ENCODE measurements around the gene HSD17B4.
"Not testable (repeated sequence)": the region's sequence is repeated elsewhere in the genome, so short reads cannot be mapped to it uniquely, and the experiment has no call there.

The HSD17B4 gene

DNA sequence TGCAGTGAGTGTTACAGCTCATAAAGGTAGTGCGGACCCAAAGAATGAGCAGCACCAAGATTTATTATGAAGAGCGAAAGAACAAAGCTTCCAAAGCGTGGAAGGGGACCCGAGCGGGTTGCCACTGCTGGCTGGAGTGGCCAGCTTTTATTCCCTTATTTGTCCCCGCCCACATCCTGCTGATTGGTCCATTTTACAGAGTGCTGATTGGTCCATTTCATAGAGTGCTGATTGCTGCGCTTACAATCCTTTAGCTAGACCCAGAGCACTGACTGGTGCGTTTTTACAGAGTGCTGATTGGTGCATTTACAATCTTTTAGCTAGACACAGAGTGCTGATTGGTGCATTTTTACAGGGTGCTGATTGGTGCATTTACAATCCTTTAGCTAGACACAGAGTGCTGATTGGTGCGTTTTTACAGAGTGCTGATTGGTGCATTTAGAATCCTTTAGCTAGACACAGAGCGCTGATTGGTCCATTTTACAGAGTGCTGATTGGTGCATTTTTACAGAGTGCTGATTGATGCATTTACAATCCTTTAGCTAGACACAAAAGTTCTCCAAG lies 19.5 kb upstream of the HSD17B4 start:
- not testable (repeated sequence) for DNase-seq

DNA sequence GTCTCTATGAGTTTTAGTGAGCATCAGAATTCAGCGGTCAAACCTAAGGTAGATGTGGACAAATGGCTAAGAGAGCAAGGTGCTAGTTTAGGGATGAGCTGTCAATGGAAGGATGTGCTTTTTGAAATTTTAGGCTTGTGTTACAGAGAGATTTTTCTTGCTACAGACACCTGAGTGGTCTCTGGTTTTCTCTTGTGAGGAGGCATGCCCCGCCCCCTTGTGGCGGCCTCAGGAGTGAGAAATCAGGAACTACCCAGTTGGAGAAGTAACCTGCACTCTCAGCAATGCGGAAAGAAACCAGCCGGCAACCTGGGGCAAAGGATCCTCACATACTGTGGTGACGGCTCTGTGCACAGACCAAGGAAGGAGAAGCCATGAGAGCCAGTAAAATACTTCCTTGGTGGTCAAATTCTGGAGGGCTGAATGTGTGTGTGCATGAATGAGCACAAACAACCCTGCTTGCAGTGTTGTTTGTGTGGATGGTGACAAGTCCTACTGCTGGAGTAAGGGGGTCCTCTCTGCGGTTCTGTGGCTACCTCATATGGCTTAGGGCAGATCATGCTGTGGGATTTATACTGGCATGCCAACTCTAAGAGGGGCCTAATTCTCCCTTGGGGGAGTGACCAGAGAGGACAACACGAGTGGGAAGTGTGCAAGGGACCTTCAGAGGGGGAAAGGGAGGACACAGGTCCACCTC lies 16.7 kb upstream of the HSD17B4 start:
- DNase-seq, result no peak

DNA sequence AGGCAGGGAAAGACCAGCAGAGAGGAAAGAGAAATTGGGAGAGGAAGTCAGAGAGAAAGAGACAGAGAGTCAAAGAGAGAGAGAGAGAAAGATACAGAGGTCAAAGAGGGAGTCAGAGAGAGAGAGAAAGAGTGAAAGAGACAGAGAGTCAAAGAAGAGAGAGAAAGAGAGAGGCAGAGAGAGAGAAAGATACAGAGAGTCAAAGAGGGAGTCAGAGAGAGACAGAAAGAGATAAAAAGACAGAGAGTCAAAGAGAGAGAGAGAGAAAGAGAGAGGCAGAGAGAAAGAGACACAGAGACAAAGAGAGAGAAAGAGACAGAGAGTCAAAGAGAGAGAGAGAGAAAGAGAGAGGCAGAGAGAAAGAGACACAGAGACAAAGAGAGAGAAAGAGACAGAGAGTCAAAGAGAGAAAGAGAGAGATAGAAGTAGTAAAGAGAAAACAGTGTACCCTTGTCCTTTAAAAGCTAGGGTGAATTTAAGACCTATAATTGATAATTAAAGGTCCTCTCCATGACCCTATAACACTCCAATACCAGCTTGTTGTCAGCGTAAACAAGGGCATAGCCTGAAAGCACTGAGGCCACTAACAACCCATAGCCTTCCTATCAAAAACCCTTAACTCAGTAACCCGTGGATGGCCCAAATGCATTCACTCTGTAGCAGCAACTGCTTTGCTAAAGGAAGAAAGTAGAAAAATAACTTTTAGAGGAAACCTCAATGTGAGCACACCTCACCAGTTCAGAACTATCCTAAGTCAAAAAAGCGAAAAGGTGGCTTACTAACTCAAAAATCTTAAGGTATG lies 14.3 kb upstream of the HSD17B4 start:
- DNase-seq, result not testable (repeated sequence)

DNA sequence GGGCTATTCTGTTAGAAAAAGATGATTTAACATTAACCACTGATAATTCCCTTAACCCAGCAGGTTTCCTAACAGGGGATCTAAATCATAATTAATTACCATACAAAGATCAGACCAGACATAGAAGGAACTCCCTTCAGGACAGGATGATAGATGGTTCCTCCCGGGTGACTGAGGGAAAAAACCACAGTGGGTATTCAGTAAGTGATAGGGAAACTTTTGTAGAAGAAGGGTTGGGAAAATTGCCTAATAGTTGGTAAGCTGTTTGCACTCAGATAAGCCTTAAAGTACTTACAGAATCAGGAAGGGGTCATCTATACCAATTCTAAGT lies 13.7 kb upstream of the HSD17B4 start:
- DNase-seq, result not testable (repeated sequence)

DNA sequence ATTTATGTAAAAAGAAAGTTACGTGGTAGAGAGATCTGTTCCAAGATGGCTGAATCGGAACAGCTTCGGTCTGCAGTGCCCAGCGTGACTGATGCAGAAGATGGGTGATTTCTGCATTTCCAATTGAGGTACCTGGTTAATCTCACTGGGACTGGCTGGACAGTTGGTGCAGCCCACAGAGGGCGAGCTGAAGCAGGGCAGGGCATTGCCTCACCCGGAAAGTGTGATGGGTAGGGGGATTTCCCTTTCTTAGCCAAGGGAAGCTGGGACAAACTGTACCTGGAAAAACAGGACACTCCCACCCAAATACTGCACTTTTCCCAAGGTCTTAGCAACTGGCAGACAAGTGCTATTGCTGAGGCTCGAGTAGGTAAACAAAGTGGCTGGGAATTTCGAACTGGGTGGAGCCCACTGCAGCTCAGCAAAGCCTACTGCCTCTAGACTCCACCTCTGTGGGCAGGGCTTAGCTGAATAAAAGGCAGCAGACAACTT lies 13.1 kb upstream of the HSD17B4 start:
- no peak for DNase-seq

DNA sequence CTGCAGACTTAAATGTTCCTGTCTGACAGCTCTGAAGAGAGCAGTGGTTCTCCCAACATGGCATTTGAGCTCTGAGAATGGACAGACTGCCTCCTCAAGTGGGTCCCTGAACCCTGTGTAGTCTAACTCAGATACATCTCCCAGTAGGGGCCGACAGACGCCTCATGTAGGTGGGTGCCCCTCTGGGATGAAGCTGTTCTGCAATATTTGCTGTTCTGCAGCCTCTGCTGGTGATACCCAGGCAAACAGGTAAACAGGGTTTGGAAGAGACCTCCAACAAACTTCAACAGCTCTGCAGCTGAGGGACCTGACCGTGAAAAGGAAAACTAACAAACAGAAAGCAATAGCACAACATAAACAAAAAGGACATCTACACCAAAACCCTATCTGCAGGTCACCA lies 12.7 kb upstream of the HSD17B4 start:
- DNase-seq, result not testable (repeated sequence)

DNA sequence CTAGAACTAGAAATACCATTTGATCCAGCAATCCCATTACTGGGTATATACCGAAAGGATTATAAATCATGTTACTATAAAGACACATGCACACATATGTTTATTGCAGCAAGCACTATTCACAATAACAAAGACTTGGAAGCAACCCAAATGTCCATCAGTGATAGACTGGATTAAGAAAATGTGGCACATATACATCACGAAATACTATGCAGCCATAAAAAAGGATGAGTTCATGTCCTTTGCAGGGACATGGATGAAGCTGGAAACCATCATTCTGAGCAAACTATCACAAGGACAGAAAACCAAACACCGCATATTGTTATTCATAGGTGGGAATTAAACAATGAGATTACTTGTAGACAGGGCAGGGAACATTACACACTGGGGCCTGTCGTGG lies 7.7 kb upstream of the HSD17B4 start:
- DNase-seq, result not testable (repeated sequence)

DNA sequence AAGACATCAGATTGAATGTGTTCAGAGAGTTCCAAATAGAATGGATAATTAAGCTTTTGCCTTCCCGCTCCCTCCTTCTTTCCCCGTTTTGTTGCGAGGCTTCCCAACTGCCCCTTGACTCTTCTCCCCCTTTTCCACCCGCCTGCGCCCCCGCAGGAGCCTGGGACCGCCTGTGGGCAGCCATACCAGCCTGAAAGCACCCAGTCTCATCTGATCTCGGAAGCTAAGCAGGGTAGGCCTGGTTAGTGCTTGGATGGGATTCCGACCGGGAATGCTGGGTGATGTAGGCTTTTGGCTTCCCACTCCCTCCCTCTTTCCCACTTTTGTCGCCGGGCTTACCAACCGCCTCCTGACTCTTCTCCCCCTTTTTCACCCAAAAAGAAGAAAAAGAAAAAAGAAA lies 6.8 kb upstream of the HSD17B4 start:
- DNase-seq, result no peak

DNA sequence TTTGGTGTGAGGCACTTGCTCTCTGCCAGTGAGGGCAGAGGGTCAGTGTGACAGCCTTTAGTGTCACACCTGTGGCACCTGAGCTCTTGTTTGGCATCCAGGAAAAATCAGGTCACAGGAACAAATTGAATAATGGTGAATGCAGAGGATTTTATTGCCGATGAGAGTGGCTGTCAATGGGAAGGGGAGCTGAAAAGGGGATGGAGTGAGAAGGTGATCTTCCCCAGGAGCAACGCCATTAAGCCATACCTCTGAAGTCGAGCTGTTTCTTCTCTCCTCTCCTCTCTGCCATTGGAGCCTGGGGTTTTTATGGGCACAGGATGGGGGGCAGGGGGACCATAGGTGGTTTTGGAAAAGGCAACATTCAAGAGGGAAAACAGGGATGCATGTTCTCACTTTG lies 2.4 kb upstream of the HSD17B4 start:
- no peak for DNase-seq

DNA sequence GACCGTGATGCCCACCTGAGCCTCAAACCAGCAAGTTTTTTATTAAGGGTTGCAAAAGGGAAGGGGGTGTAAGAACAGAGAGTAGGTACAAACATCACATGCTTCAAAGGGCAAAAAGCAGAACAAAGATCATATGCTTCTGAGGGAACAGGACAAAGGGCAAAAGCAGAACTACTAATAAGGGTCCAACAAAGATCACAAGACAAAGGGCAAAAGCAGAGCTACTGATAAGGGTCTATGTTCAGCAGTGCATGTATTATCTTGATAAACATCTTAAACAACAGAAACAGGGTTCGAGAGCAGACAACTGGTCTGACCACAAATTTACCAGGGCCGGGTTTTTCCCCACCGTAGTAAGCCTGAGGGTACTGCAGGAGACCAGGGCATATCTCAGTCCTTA lies 1.7 kb upstream of the HSD17B4 start:
- DNase-seq, result not testable (repeated sequence)

DNA sequence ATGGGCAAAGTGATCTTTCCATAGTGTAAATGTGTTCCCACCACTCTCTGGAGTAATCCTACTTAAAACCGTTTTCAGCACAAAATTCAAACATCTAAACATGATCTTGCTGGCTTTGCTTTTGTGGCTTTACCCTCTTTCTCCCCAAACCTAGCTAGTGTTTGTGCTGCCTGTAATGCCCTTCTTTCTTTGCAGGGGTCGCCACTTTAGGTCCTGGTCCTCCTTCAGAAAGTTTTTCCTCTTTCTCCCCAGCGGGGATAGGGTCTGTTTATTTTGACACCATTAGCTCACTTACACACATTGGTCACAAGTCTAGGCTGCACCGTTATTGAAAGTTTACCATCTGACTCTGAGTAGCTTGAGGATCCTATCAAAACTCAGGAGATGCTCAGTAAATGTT lies 736 bp upstream of the HSD17B4 start:
- DNase-seq, result no peak

DNA sequence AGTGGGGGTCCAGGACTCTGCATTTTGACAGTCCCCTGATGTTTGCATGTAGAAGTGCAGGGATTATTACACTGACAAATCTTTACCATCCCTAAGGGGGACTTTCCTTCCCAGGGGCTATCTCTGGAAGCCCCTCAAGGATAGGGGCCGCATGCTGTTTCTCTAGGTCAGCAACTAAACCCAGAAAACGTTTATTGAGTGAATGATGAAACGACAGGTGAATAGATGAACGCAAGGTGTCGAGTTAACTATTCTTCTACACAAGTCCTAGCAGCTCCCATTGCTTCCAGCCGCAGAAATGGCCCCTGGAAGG lies 281 bp upstream of the HSD17B4 start:
- no peak for DNase-seq

DNA sequence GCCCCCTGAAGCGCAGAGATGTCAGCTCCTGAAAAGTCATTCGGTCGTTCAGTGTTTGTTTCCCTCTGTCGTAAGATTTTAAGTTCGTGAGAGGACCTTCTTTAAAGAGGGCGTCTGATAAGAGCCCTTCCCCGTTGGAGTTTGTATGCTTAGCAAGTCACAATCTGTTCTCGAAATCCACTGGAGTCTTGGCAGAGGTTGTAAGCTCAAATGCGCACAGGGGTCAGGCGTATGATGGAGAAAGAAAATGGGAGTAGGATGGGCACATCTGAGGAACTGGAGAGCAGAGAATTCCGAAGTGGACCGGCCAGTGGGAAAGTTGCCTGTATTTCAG lies 710 bp downstream of the HSD17B4 start:
- DNase-seq, result no peak

DNA sequence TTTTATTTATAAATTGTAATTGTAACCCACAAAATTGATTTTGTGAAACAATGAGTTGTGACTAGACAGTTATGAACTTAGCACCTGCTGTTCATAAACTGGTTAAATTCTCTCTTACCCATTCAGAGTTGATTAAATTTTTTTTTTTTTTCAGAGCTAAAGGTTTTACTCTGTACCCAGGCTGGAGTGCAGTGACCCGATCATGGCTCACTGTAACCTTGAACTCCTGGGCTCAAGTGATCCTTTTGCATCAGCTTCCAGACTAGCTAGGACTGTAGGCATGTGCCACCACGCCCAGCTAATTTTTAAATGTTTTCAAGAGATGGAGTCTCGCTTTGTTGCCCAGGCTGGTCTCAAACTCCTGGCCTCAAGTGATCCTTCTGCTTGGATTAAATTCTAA lies 1.9 kb downstream of the HSD17B4 start:
- DNase-seq, result no peak

DNA sequence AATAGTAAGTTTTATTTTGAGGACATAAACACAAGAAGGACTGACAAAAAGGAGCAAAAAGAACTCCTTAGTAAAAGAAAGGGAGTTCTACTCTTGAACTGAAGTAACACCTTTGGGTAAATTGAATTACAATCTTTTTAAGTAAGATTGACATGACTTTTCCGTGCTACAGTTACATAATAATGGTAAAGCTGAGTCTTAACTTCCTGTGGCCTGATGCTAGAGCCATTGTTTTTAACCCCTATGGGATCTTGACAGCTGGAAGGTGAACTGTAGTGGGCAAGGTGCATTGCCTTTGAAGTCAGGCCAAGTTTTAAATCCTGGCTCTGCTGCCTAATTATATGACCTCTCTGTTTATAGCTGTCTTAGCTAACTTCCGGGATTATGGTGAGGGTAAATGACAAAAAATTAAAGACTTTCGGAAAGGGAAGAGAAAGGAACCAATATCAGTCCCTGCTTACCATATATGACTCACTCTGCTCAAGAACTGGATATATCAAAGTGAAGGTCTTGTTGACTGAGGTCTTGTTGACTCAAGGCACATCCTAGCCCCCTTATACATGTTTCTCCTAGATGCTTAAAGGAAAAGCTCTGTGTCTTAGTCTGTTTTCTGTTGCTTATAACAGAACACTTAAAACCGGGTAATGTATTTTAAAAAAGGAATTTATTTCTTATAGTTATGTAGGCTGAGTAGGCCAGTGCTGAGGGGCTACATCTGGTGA lies 6.8 kb downstream of the HSD17B4 start:
- no peak for DNase-seq

DNA sequence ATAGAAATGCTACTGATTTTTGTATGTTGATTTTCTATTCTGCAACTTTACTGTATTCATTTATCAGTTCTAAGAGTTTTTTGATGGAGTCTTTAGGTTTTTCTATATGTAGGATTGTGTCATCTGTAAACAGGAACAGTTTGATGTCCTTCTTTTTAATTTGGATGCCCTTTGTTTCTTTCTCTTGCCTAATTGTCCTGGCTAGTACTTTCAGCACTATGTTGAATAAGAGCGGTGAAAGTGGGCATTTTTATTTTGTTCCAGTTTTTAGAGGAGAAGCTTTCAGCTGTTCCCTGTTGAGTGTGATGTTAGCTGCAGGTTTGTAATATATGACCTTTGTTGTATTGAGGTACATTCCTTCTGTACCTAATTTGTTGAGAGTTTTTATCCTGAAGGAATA lies 13.3 kb downstream of the HSD17B4 start:
- no peak for DNase-seq

DNA sequence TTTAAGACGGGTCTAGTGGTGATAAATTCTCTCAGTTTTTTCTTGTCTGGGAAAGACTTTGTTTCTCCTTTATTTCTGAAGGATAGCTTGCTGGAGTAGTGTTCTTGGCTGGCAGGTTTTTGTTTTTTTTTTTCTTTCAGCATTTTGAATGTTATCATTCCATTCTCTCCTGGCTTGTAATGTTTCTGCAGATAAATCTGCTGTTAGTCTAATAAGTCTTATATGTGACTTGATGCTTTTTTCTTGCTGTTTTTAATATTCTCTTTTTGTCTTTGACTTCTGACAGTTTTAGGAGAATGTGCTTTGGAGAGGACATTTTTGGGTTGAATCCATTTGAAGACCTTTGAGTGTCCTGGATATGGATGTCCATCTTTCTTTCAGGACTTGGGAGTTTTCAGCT lies 16.0 kb downstream of the HSD17B4 start:
- DNase-seq, result no peak

DNA sequence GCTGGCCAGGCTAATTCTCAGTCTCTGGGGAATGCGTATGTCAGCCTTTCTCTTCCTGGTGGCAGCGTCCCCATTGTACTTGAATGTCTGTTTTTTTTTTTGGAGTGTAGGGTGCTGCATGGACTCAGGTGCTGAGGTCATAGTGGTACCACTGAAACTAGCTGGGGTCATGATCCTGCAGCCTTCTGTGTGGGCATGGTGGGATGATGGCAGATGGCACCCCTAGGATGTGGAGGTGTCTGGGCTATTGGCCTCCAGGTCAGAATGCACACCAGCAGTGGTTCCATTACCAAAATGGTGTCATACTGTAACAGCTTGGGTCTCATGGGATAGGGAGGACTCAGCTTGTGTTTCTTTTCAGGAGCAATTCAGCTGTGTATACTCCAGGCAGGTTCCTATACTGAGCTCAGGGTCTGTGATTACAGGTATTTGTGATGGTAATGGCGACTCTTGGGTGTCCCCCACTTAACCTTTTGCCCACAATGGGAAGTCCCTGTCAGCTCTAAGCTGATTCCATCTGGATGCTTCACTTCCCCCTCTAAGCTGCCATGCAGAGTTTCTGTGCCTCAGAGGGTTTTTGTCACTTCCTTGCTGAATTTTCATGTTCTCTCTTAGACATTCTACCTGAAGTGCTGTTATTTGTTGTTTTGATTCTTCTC lies 17.9 kb downstream of the HSD17B4 start:
- no peak for DNase-seq

DNA sequence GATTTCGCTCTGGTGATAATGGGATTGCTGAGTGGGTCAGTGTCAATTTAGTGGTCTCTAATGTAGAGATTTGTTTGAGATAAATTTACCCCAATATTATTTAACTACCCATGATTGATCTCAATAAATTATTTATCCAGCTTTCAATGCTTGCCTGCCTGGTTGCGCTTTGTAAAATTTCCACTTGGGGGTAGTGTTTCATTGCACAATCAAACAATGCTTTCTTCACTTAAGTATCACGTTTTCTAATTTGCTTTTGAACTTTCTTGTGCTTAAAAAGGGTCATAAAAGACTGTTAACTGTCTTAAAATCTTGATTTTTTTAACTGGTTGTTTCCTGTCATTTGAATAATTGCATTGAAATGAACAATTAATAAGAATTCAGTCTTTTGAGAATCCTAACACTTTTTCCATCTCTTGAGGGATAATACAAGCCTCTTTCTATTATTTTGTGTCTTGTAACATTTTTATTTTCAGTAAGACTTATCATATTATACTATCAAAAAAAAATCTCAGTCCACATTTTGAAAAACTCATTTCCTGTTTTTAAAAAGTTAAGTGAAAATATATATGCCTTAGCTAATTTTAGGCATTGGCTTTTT lies 18.7 kb downstream of the HSD17B4 start:
- DNase-seq, result no peak

DNA sequence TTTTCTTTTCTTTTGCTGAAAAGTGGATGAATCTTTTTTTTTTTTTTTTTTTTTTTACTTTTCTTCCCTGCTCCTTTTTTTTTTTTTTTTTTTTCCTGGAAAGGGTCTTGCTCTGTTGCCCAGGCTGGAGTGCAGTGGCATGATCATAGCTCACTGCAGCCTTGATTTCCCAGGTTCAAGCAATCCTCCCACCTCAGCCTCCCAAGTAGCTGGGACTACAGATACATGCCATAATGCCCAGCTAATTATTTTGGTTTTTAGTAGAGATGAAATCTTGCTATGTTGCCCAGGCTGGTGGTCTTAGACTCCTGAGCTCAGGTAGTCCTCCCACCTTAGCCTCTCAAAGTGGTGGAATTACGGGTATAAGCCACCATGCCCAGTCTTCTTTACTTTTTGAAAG lies 20.9 kb downstream of the HSD17B4 start:
- no peak for DNase-seq

DNA sequence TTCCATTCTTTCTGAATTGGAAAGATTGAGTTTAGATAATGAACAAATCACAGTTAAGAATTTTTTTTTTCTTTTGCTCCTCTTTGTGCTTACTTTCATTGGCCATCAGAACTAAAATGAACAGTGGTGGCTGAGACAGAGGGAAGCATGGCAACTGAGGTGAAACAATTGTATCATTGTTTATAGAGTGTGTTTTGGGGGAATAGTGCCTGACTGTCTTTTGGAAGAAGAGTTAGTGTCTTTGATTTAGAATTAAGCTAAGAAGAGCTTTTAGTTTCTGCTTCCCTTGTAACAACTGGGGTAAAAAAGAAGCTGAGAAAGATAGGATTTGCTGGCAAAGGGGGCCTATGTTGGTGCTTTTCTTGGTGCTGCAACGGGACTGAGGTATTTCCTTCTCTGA lies 24.0 kb downstream of the HSD17B4 start:
- DNase-seq, result no peak

DNA sequence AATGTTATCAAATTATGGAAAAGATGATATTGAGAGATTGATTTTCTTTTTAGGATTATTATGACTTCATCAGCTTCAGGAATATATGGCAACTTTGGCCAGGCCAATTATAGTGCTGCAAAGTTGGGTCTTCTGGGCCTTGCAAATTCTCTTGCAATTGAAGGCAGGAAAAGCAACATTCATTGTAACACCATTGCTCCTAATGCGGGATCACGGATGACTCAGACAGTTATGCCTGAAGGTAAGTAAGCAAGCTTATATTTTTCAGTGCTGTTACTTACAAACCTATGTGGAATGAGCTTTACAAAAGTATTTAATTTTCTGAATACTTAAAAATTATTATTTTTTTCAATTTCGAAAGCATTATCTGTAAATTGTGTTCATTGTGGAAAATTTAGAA lies 26.5 kb downstream of the HSD17B4 start:
- no peak for DNase-seq

DNA sequence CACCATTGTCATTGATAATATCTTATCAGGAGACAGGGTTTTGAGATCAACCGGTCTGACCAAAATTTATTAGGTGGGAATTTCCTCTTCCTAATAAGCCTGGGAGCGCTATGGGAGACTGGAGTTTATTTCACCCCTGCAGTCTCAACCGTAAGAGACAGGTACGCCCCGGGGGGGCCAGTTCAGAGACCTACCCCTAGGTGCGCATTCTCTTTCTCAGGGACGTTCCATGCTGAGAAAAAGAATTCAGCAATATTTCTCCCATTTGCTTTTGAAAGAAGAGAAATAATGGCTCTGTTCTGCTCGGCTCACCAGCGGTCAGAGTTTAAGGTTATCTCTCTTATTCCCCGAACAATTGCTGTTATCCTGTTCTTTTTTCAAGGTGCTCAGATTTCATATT lies 28.3 kb downstream of the HSD17B4 start:
- not testable (repeated sequence) for DNase-seq
